NCI-H2029 (cell line): ENCODE measurements around the gene ATXN1L.
"Not testable (repeated sequence)": the region's sequence is repeated elsewhere in the genome, so short reads cannot be mapped to it uniquely, and the experiment has no call there.

Experiments
- DNase-seq: peaks from one replicate; lab custom pipeline; 2025; lab: John Stamatoyannopoulos, UW

The ATXN1L gene

GRCh38 chr16:71845639-71846430 lies at the start of gene ATXN1L:
TSS of gene ATXN1L (plus strand) at chr16:71845976. CDS start at chr16:71849741, 3,765 bp downstream.
- peak; percentile 46 for DNase-seq

- DNase-seq, result no peak
These were observed 49.2 kb upstream of the ATXN1L start for GRCh38 chr16:71796501-71797097.

GRCh38 chr16:71803305-71803690 lies 42.5 kb upstream of the ATXN1L start:
- DNase-seq, result no peak

GRCh38 chr16:71807905-71808592 lies 37.7 kb upstream of the ATXN1L start:
- no peak for DNase-seq

- DNase-seq, result peak; percentile 90
These were observed 37.0 kb upstream of the ATXN1L start, which contains the start of gene AP1G1 for GRCh38 chr16:71808593-71809459. TSS of gene AP1G1 (minus strand) at chr16:71808834. CDS start at chr16:71789479, 19,355 bp downstream.

GRCh38 chr16:71810155-71810530 lies 35.6 kb upstream of the ATXN1L start:
- not testable (repeated sequence) for DNase-seq

GRCh38 chr16:71811261-71811803 lies 34.4 kb upstream of the ATXN1L start:
- peak; percentile 12 for DNase-seq

GRCh38 chr16:71817155-71817500 lies 28.6 kb upstream of the ATXN1L start:
- DNase-seq, result not testable (repeated sequence)

- no peak for DNase-seq
These were observed 19.2 kb upstream of the ATXN1L start for GRCh38 chr16:71826533-71827017.

- DNase-seq, result no peak
These were observed 15.4 kb upstream of the ATXN1L start for GRCh38 chr16:71830359-71830758.

- DNase-seq, result not testable (repeated sequence)
These were observed 14.1 kb upstream of the ATXN1L start for GRCh38 chr16:71831698-71832097.

GRCh38 chr16:71832112-71832511 lies 13.7 kb upstream of the ATXN1L start:
- not testable (repeated sequence) for DNase-seq

GRCh38 chr16:71834291-71834690 lies 11.5 kb upstream of the ATXN1L start:
- no peak for DNase-seq

GRCh38 chr16:71837150-71837549 lies 8.6 kb upstream of the ATXN1L start:
- no peak for DNase-seq

- no peak for DNase-seq
These were observed 5.7 kb upstream of the ATXN1L start for GRCh38 chr16:71840052-71840451.

- DNase-seq, result no peak
These were observed 2.2 kb upstream of the ATXN1L start for GRCh38 chr16:71843572-71843971.

- no peak for DNase-seq
These were observed 655 bp downstream of the ATXN1L start for GRCh38 chr16:71846431-71846830.

- no peak for DNase-seq
These were observed 1.3 kb downstream of the ATXN1L start for GRCh38 chr16:71847096-71847495.

GRCh38 chr16:71848622-71849021 lies 2.8 kb downstream of the ATXN1L start:
- DNase-seq, result no peak

GRCh38 chr16:71851746-71852145 lies 6.0 kb downstream of the ATXN1L start:
- DNase-seq, result no peak

- DNase-seq, result no peak
These were observed 6.4 kb downstream of the ATXN1L start for GRCh38 chr16:71852158-71852557.

- DNase-seq, result no peak
These were observed 6.8 kb downstream of the ATXN1L start for GRCh38 chr16:71852561-71852960.
